HL-60 (cell line): ENCODE measurements around the gene NEDD4L.

Experiments used
- DNase-seq, 2 experiments: peaks; one replicate each; pipeline ENCODE4 v3.0.0-alpha.2; 2010 to 2020; ENCODE audit warnings: low read depth in 1 of 2, low spot score in 1 of 2
- H3K27ac ChIP-seq: fragments of 250-450 bp; sonication (Bioruptor Pico); replicated peaks from 2 replicates; pipeline ENCODE4 v1.5.1; 2020; ENCODE audit warnings: mild to moderate bottlenecking, moderate library complexity
- H3K27me3 ChIP-seq: fragments of 250-450 bp; sonication (Bioruptor Pico); 2 replicates; pipeline ENCODE4 v1.5.1; 2021; ENCODE audit warnings: mild to moderate bottlenecking, moderate library complexity; ENCODE audit not compliant: insufficient read depth, poor library complexity, severe bottlenecking
- H3K4me3 ChIP-seq: replicated peaks from 2 replicates; pipeline ENCODE4 v1.5.1; 2011; ENCODE audit warnings: mild to moderate bottlenecking, control low read depth, low read length; ENCODE audit not compliant: insufficient read depth
- GABPA ChIP-seq: IDR thresholded peaks from 2 replicates; pipeline ENCODE4 v1.6.1; 2012; ENCODE audit warnings: low read depth
- POLR2AphosphoS5 ChIP-seq: IDR thresholded peaks from 2 replicates; pipeline ENCODE4 v1.6.1; 2012; ENCODE audit warnings: low read depth
- REST ChIP-seq: IDR thresholded peaks from 2 replicates; pipeline ENCODE4 v1.6.1; 2012; ENCODE audit warnings: low read depth; ENCODE audit not compliant: insufficient replicate concordance
- SPI1 ChIP-seq: IDR thresholded peaks from 2 replicates; pipeline ENCODE4 v1.6.1; 2012; ENCODE audit warnings: low read depth, mild to moderate bottlenecking, borderline replicate concordance
- TF ChIP-seq, protein P1 (sequence below): IDR thresholded peaks from one replicate; pipeline ENCODE4 v1.5.1; 2011; ENCODE audit warnings: low read length, control low read depth, inconsistent platforms; ENCODE audit not compliant: insufficient read depth

Gene NEDD4L

GRCh38 chr18:58299936-58300335 is 255.9 kb downstream of the NEDD4L start:
- TF ChIP-seq, protein P1, sequence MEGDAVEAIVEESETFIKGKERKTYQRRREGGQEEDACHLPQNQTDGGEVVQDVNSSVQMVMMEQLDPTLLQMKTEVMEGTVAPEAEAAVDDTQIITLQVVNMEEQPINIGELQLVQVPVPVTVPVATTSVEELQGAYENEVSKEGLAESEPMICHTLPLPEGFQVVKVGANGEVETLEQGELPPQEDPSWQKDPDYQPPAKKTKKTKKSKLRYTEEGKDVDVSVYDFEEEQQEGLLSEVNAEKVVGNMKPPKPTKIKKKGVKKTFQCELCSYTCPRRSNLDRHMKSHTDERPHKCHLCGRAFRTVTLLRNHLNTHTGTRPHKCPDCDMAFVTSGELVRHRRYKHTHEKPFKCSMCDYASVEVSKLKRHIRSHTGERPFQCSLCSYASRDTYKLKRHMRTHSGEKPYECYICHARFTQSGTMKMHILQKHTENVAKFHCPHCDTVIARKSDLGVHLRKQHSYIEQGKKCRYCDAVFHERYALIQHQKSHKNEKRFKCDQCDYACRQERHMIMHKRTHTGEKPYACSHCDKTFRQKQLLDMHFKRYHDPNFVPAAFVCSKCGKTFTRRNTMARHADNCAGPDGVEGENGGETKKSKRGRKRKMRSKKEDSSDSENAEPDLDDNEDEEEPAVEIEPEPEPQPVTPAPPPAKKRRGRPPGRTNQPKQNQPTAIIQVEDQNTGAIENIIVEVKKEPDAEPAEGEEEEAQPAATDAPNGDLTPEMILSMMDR: no peak
- TF ChIP-seq SPI1: no peak
- no peak for TF ChIP-seq REST
- no peak for TF ChIP-seq GABPA
- TF ChIP-seq POLR2AphosphoS5: no peak
- H3K27me3 ChIP-seq: peaks cover 4% of the 10 kb centered on the region
- H3K4me3 ChIP-seq: no peak overlapping the region
- H3K27ac ChIP-seq: no peak overlapping the region
- DNase-seq: no peak

DNA sequence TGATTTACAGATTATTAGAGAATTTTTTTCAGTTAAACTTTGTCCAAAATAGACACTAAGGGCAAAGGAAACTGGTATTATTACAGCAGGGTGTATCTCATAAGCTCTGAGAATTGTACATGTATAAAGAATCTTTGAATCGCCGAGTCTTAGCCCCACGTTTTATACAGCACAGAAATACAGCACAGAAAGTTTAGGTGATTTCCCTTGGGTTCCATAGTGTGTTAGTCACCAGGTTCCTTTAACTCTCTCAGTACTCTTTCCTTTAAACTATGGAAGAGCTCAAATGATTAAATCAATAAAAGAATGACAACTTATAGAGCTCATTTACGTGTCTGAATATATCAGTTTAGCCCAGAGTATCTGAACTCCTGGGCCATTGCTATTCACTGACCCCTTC is 256.8 kb downstream of the NEDD4L start:
- no peak for DNase-seq
- TF ChIP-seq, protein P1: no peak
- TF ChIP-seq REST (no peak), SPI1 (no peak), GABPA (no peak)
- H3K27ac ChIP-seq: no peak overlapping the region
- no peak overlapping the region for H3K4me3 ChIP-seq
- no peaks in the 10 kb centered on the region for H3K27me3 ChIP-seq

DNA sequence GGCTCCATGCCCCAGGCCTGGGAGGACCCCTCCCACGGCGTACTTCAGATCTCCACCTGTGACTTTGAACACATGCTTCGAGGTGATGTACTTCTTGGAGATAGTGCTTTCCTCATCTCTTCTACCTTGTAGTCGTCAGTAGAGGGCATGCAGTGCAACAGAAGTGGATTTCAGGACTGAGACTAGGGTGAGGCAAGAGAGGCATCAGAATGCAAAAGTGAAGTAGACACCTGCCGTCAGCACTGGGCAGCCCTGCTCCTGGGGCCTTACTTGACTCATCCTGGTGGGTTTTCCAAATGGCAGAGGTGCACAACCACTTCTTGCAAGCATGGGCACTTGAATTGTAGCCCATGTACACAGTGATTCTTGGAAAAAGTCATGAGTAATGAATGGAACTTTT is 258.8 kb downstream of the NEDD4L start:
- no peak for DNase-seq
- TF ChIP-seq, protein P1: no peak
- TF ChIP-seq REST (no peak), POLR2AphosphoS5 (no peak), SPI1 (no peak), GABPA (no peak)
- H3K27me3 ChIP-seq: peaks cover 2% of the 10 kb centered on the region
- no peak overlapping the region for H3K27ac ChIP-seq
- H3K4me3 ChIP-seq: no peak overlapping the region
